Measurements from ENCODE around the gene DNAJC16. TPM values are rescaled to one million over a fixed set of nuclear protein-coding genes. Genes with fewer than 3 reads are reported as not detected.

Gene DNAJC16
- total RNA-seq, 1 donor from 2014 or later = 23.6 TPM

DNA sequence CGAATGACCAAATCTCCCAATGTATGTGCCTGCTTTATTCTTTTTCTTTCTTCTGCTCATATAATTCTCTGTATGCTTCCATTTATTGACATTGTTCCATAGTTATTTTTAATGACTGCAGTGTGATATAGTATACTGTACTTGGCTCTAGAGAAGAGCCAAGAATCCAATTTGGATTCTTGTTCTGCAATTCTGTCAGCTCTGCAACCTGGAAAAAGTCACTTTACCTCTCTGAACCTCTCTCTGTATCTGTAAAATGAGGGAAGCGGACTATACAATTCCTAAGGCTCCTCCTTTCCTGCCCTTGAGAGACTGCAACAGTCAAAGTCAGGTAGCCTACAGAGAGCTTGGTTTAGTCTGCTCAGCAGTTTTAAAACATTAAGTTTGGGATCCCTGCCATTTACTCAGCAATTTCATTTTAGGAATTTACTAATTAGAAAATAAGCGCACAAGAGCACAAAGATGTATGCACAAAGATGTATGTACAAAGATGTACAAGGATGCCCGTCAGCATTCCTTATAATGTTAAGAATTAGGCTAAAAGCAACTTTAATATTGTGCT lies 14.7 kb downstream of the DNAJC16 start:
- no peak for TF ChIP-seq CTCF (conservative IDR thresholded peaks at IDR 0.05)
- Mint-ChIP-seq H3K36me3 (ENCODE audit: low read depth) (peaks cover 7% of the 10 kb centered on the region), H3K9me3 (no peaks in the 10 kb centered on the region), H3K27ac (ENCODE audit: unreplicated experiment) (no peak overlapping the region), H3K4me3 (no peak overlapping the region), H3K4me1 (no peaks in the 10 kb centered on the region), H3K27me3 (ENCODE audit: low read depth) (no peaks in the 10 kb centered on the region)
- DNase-seq (ENCODE audit: low read depth, low spot score) = no peak

- H3K36me3 Mint-ChIP-seq (ENCODE audit: low read depth) = peaks cover 4% of the 10 kb centered on the region
Observed at GRCh38 chr1:15542388-15543250, 16.0 kb downstream of the DNAJC16 start.

DNA sequence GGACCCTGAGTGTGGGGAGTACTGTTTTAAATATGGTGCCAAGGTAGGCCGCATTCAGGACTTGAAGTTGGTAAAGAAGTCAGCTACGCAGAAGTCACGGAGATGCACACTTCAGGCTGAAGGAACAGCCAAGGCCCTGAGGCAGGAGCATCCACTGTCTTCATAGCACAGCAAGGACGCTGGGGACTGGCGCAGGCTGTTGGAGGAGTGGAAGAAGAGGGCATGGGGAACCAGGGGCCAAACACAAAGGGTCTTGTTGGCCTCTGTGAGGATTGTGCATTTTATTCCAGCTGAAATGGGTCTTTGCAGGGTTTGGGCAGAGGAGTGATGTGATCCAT lies 16.6 kb downstream of the DNAJC16 start:
- no peak for TF ChIP-seq CTCF (conservative IDR thresholded peaks at IDR 0.05)
- Mint-ChIP-seq H3K36me3 (ENCODE audit: low read depth) (peaks cover 9% of the 10 kb centered on the region), H3K27ac (ENCODE audit: unreplicated experiment) (no peak overlapping the region), H3K9me3 (no peaks in the 10 kb centered on the region), H3K4me1 (no peaks in the 10 kb centered on the region), H3K27me3 (ENCODE audit: low read depth) (no peaks in the 10 kb centered on the region), H3K4me3 (no peak overlapping the region)
- no peak for DNase-seq (ENCODE audit: low read depth, low spot score)

More at GRCh38 chr1:15542388-15543250, 16.0 kb downstream of the DNAJC16 start:
- H3K27me3 Mint-ChIP-seq (ENCODE audit: low read depth) = no peaks in the 10 kb centered on the region
- H3K9me3 Mint-ChIP-seq = no peaks in the 10 kb centered on the region
- H3K4me3 Mint-ChIP-seq = no peak overlapping the region
- no peak overlapping the region for H3K27ac Mint-ChIP-seq (ENCODE audit: unreplicated experiment)
- no peak for DNase-seq (ENCODE audit: low read depth, low spot score)
- H3K4me1 Mint-ChIP-seq = no peaks in the 10 kb centered on the region
- TF ChIP-seq CTCF (conservative IDR thresholded peaks at IDR 0.05) = no peak

- Mint-ChIP-seq H3K27me3 (ENCODE audit: low read depth) (no peaks in the 10 kb centered on the region), H3K4me1 (no peaks in the 10 kb centered on the region), H3K9me3 (no peaks in the 10 kb centered on the region), H3K27ac (ENCODE audit: unreplicated experiment) (no peak overlapping the region), H3K36me3 (ENCODE audit: low read depth) (peaks cover 7% of the 10 kb centered on the region), H3K4me3 (no peak overlapping the region)
- DNase-seq (ENCODE audit: low read depth, low spot score) = no peak
- TF ChIP-seq CTCF (conservative IDR thresholded peaks at IDR 0.05) = no peak
Observed at GRCh38 chr1:15543589-15544568, 17.2 kb downstream of the DNAJC16 start.

- TF ChIP-seq CTCF (conservative IDR thresholded peaks at IDR 0.05) = no peak
- peaks cover 14% of the 10 kb centered on the region for H3K36me3 Mint-ChIP-seq (ENCODE audit: low read depth)
- no peaks in the 10 kb centered on the region for H3K9me3 Mint-ChIP-seq
- H3K27ac Mint-ChIP-seq (ENCODE audit: unreplicated experiment) = no peak overlapping the region
- no peaks in the 10 kb centered on the region for H3K4me1 Mint-ChIP-seq
- no peak overlapping the region for H3K4me3 Mint-ChIP-seq
- DNase-seq (ENCODE audit: low read depth, low spot score) = no peak
- no peaks in the 10 kb centered on the region for H3K27me3 Mint-ChIP-seq (ENCODE audit: low read depth)
Observed at GRCh38 chr1:15546641-15547040, 20.0 kb downstream of the DNAJC16 start.

Data from neural crest cell (in vitro differentiated cells).